BJ (cell line): ENCODE measurements around the gene GPAT3. TPM values are rescaled to one million over a fixed set of nuclear protein-coding genes. Genes with fewer than 3 reads are reported as not detected.

Source experiments
- CTCF ChIA-PET: fragments of 350-600 bp; formaldehyde crosslinking; extraction: SDS; loops from one replicate; lab custom pipeline; 2021; ENCODE audit warnings: antibody characterized with exemption, inconsistent platforms; lab: Yijun Ruan, JAX
- POLR2A ChIA-PET: fragments of 300-600 bp; sonication (Branson Sonifier 250); formaldehyde crosslinking; extraction: SDS; loops from one replicate; lab custom pipeline; 2021; ENCODE audit warnings: antibody characterized with exemption; lab: Charles Lee
- DNase-seq: peaks from one replicate; pipeline ENCODE4 v3.0.0-alpha.2; 2011; ENCODE audit warnings: low read depth
- H3K27me3 ChIP-seq: 2 replicates; pipeline ENCODE4 v1.6.0; 2011; ENCODE audit warnings: low read length; ENCODE audit not compliant: control insufficient read depth, insufficient read depth
- H3K36me3 ChIP-seq: 2 replicates; pipeline ENCODE4 v1.5.1; 2011; ENCODE audit warnings: low read length; ENCODE audit not compliant: control insufficient read depth, insufficient read depth
- H3K4me3 ChIP-seq: 2 replicates; pipeline ENCODE4 v1.5.1; 2011; ENCODE audit warnings: low read depth, mild to moderate bottlenecking, control low read depth, low read length
- polyA plus RNA-seq: library from polyadenylated mRNA; depleted of rRNA; stranded (reverse); fragments of >200 nt; gene quantifications from 2 replicates; pipeline ENCODE4 v1.2.3, GENCODE V29; 2011
- TF ChIP-seq, protein P1 (sequence below): IDR thresholded peaks from 2 replicates; pipeline ENCODE4 v1.5.1; 2011; ENCODE audit warnings: low read depth, mild to moderate bottlenecking, control low read depth, inconsistent platforms, low read length, moderate library complexity; ENCODE audit not compliant: insufficient read depth

The GPAT3 gene
- polyA plus RNA-seq, 1 experiment: 0.58 TPM

GRCh38 chr4:83556006-83556707 lies 20.2 kb downstream of the GPAT3 start:
- TF ChIP-seq, protein P1, sequence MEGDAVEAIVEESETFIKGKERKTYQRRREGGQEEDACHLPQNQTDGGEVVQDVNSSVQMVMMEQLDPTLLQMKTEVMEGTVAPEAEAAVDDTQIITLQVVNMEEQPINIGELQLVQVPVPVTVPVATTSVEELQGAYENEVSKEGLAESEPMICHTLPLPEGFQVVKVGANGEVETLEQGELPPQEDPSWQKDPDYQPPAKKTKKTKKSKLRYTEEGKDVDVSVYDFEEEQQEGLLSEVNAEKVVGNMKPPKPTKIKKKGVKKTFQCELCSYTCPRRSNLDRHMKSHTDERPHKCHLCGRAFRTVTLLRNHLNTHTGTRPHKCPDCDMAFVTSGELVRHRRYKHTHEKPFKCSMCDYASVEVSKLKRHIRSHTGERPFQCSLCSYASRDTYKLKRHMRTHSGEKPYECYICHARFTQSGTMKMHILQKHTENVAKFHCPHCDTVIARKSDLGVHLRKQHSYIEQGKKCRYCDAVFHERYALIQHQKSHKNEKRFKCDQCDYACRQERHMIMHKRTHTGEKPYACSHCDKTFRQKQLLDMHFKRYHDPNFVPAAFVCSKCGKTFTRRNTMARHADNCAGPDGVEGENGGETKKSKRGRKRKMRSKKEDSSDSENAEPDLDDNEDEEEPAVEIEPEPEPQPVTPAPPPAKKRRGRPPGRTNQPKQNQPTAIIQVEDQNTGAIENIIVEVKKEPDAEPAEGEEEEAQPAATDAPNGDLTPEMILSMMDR: no peak
- Histone ChIP-seq H3K27me3 (no peaks in the 10 kb centered on the region), H3K36me3 (no peaks in the 10 kb centered on the region), H3K4me3 (no peak overlapping the region)
- DNase-seq: no peak
- CTCF ChIA-PET: interaction anchor here (0.8 to 1.1 kb wide), 2 partner anchors 66 to 88 kb away, joined by 3 read pairs; no protein-coding TSS in a partner anchor
- POLR2A ChIA-PET: no interaction called here

GRCh38 chr4:83556816-83557215 lies 20.9 kb downstream of the GPAT3 start:
- TF ChIP-seq, protein P1: no peak
- CTCF ChIA-PET: interaction anchor here (0.8 kb wide), 1 partner anchor 67 kb away, joined by 3 read pairs; no protein-coding TSS in a partner anchor

DNA sequence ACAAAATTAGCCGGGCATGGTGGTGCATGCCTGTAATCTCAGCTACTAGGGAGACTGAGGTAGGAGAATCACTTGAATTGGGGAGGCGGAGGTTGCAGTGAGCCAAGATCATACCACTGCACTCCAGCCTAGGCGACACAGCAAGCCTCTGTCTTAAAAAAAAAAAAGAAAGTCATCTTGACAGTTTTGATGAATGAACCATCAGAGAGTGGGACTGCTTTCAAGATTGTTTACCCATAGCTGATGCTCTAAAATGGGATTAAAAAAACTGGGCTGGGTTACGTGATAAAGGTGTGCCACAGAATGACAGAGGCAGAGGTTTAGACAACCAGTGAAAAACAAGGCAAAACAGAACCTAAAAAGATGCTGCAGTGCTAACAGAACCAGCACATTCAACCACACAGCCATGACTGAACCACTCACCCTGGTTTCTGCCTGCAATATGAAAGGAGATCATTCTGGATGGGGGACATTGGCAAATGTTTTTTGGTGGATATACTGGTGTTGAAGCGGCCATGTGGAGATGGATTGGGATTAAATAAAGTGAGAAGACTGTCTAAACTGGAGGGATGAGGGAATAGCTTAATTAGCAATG lies 22.2 kb downstream of the GPAT3 start:
- CTCF ChIA-PET: no interaction called here
- POLR2A ChIA-PET: no interaction called here
- no peak overlapping the region for H3K4me3 ChIP-seq

More at GRCh38 chr4:83556816-83557215, 20.9 kb downstream of the GPAT3 start:
- H3K27me3 ChIP-seq: no peaks in the 10 kb centered on the region
- no peak for DNase-seq
- H3K36me3 ChIP-seq: no peaks in the 10 kb centered on the region
- POLR2A ChIA-PET: no interaction called here
- no peak overlapping the region for H3K4me3 ChIP-seq

GRCh38 chr4:83558680-83559079 lies 22.8 kb downstream of the GPAT3 start:
- Histone ChIP-seq H3K36me3 (no peaks in the 10 kb centered on the region), H3K27me3 (no peaks in the 10 kb centered on the region), H3K4me3 (no peak overlapping the region)
- ChIA-PET CTCF (interaction anchor here (0.7 kb wide), 1 partner anchor 67 kb away, joined by 4 read pairs; no protein-coding TSS in a partner anchor), POLR2A (no interaction called here)
- TF ChIP-seq, protein P1: no peak
- DNase-seq: no peak

More for the DNA sequence above, 22.2 kb downstream of the GPAT3 start:
- DNase-seq: no peak
- H3K27me3 ChIP-seq: no peaks in the 10 kb centered on the region
- no peaks in the 10 kb centered on the region for H3K36me3 ChIP-seq
- TF ChIP-seq, protein P1: no peak

- TF ChIP-seq, protein P1: no peak
- no peak for DNase-seq
- Histone ChIP-seq H3K27me3 (no peaks in the 10 kb centered on the region), H3K4me3 (no peak overlapping the region), H3K36me3 (no peaks in the 10 kb centered on the region)
- ChIA-PET CTCF (interaction anchor here (1.0 kb wide), 1 partner anchor 23 kb away, joined by 3 read pairs; no protein-coding TSS in a partner anchor), POLR2A (no interaction called here)
Measured at GRCh38 chr4:83560523-83560922, 24.6 kb downstream of the GPAT3 start.
